A673 (cell line): Measurements from ENCODE around the gene MMP24OS. TPM values are rescaled to one million over a fixed set of nuclear protein-coding genes. Genes with fewer than 3 reads are reported as not detected.

Source experiments
- BruUV-seq: library from RNA; stranded (reverse); fragments of 400-500 nt; replicated peaks from 2 replicates; lab custom pipeline; 2021; lab: Mats Ljungman, UMichigan
- CTCF ChIA-PET: fragments of 300-600 bp; sonication (Branson Sonifier 250); formaldehyde crosslinking; loops from one replicate; lab custom pipeline; 2022; ENCODE audit warnings: antibody characterized with exemption; lab: Charles Lee
- POLR2A ChIA-PET: fragments of 300-600 bp; sonication (Branson Sonifier 250); formaldehyde crosslinking; loops from one replicate; lab custom pipeline; 2022; ENCODE audit warnings: antibody characterized with exemption; ENCODE audit not compliant: low non-redundant PET; lab: Charles Lee
- DNase-seq: peaks from one replicate; pipeline ENCODE4 v3.0.0-alpha.2; 2015; ENCODE audit warnings: low spot score
- H3K27ac ChIP-seq: fragments of 200-600 bp; sonication (generic); 2 replicates; pipeline ENCODE4 v1.5.1; 2016; ENCODE audit warnings: mixed run types, low read depth, mild to moderate bottlenecking, mixed read lengths, antibody characterized with exemption, low read length; ENCODE audit not compliant: poor library complexity, severe bottlenecking
- H3K27me3 ChIP-seq: fragments of 200-600 bp; sonication (generic); replicated peaks from 2 replicates; pipeline ENCODE4 v1.6.1; 2017; ENCODE audit warnings: mixed run types, low read depth, mild to moderate bottlenecking, mixed read lengths, antibody characterized with exemption, low read length; ENCODE audit not compliant: insufficient read depth, poor library complexity
- H3K36me3 ChIP-seq: fragments of 200-600 bp; sonication (generic); 2 replicates; pipeline ENCODE4 v1.6.1; 2016; ENCODE audit warnings: mixed run types, mild to moderate bottlenecking, mixed read lengths, antibody characterized with exemption, low read length; ENCODE audit not compliant: insufficient read depth, poor library complexity, severe bottlenecking
- H3K4me1 ChIP-seq: fragments of 200-600 bp; sonication (generic); 2 replicates; pipeline ENCODE4 v1.6.1; 2017; ENCODE audit warnings: mixed run types, mild to moderate bottlenecking, mixed read lengths, antibody characterized with exemption, low read length; ENCODE audit not compliant: insufficient read depth, poor library complexity, severe bottlenecking
- H3K4me3 ChIP-seq: fragments of 200-600 bp; sonication (generic); 2 replicates; pipeline ENCODE4 v1.5.1; 2016; ENCODE audit warnings: low read depth, mixed run types, mild to moderate bottlenecking, mixed read lengths, low read length; ENCODE audit not compliant: poor library complexity, severe bottlenecking
- H3K9me3 ChIP-seq: fragments of 200-600 bp; sonication (generic); 2 replicates; pipeline ENCODE4 v1.6.1; 2016; ENCODE audit warnings: mixed run types, low read depth, mild to moderate bottlenecking, mixed read lengths, antibody characterized with exemption, low read length; ENCODE audit not compliant: poor library complexity, severe bottlenecking
- CTCF ChIP-seq: fragments of 300-800, 200-600 bp; sonication (generic); conservative IDR thresholded peaks from 2 replicates; pipeline ENCODE4 v1.5.1; 2017; ENCODE audit warnings: low read depth, mild to moderate bottlenecking, antibody characterized with exemption, low read length, moderate library complexity, mixed read lengths
- EZH2 ChIP-seq: fragments of 200-600 bp; sonication (generic); IDR thresholded peaks from 2 replicates; pipeline ENCODE4 v1.6.1; 2017; ENCODE audit warnings: borderline replicate concordance, low read depth, mild to moderate bottlenecking, mixed read lengths, antibody characterized with exemption, low read length; ENCODE audit not compliant: poor library complexity, severe bottlenecking
- intact Hi-C: fragments of 100-400 bp; cut with micrococcal nuclease; formaldehyde crosslinking; loops from one replicate; pipeline ENCODE4 v1.10.0; 2022; ENCODE audit not compliant: unreplicated experiment
- total RNA-seq: library from RNA; stranded (reverse); gene quantifications from 2 replicates; pipeline ENCODE4 v1.2.3, GENCODE V29; 2021

The MMP24OS gene
- total RNA-seq, 1 experiment from 2014 or later: 26.2 TPM

DNA sequence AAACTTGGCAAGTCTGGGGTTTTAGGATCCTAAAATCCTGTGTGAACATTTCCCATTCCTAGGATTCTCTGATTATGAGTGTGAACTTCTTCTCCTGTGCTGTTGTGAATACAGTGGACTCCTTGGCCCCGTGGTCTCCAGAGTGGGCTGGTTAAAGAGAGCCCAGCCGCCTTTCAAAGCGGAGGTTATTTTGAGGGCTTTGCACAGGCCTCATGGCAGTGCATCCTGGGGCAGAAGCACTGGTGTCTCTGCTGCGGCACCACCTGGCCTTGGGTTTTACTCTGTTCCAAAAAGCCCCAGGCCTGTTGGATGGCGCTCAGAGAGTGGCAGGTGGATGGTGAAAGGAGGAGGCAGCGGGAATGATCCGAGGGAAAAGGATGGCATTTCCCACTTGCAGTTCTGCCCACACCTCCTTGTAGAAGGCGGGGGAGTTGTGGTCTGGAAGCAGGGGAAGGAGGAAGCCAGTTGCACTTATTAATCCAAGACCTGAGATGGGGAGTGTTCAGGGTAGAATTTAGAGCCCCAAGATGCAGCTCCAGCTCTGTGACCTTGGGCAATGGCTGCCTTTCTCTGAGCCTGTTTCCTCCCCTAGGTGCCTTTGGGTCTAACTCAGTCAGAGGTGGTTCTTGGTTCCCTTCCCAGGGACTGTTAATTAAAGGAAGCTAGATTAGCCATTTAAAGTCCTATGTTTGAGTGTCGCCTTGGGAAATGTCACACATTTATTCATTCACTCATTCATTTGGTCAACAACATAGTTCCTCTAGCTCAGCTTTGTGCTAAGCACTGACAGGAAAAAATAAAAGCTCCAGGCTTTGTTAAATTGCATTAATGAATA lies 29.1 kb downstream of the MMP24OS start:
- Histone ChIP-seq H3K9me3 (no peaks in the 10 kb centered on the region), H3K4me1 (no peaks in the 10 kb centered on the region), H3K27me3 (no peaks in the 10 kb centered on the region), H3K36me3 (no peaks in the 10 kb centered on the region), H3K27ac (no peak overlapping the region), H3K4me3 (no peak overlapping the region)
- no peak for DNase-seq
- TF ChIP-seq CTCF (no peak), EZH2 (no peak)
- CTCF ChIA-PET: no interaction called here
- POLR2A ChIA-PET: no interaction called here
- BruUV-seq: no TSS peak
- intact Hi-C loops: no loop called here

DNA sequence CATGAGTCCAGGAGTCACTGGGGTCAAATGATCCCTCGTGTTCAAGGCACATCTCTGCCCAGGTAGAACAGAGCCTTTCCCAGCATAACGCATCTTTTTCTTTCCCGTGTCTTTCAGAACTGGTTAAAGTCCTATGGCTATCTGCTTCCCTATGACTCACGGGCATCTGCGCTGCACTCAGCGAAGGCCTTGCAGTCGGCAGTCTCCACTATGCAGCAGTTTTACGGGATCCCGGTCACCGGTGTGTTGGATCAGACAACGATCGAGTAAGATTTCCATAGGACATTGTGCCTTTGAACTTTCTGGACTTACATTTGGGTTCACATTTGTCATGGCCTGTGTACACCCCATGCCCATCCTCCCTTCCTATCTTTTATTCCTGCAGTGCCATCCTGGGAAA lies 31.2 kb downstream of the MMP24OS start:
- Histone ChIP-seq H3K4me1 (no peaks in the 10 kb centered on the region), H3K27ac (no peak overlapping the region), H3K9me3 (no peaks in the 10 kb centered on the region), H3K36me3 (no peaks in the 10 kb centered on the region), H3K4me3 (no peak overlapping the region), H3K27me3 (no peaks in the 10 kb centered on the region)
- ChIA-PET CTCF (no interaction called here), POLR2A (no interaction called here)
- intact Hi-C loops: no loop called here
- TF ChIP-seq CTCF (no peak), EZH2 (no peak)
- DNase-seq: no peak
- BruUV-seq: no TSS peak

DNA sequence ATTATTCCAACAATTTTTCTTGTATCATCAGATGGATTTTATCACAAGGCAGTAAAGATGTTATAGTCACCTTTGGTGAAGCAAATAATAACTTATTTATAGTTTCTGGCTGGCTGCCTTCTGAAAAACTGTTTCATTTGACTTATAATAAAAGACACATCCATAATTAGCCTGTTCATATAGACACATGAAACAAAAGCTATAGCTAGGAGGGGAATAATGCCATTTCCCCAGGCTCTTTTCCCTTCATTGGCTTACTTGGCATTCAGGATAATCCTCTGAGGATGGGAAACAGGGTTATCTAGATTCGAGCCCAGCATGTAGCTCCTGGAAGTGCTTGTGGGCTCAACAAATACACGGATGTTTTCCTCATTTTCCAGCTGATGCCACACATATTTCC lies 33.9 kb downstream of the MMP24OS start:
- DNase-seq: no peak
- TF ChIP-seq CTCF: no peak
- TF ChIP-seq EZH2: no peak
- Histone ChIP-seq H3K4me1 (no peaks in the 10 kb centered on the region), H3K9me3 (no peaks in the 10 kb centered on the region), H3K4me3 (no peak overlapping the region), H3K27ac (no peak overlapping the region), H3K36me3 (no peaks in the 10 kb centered on the region), H3K27me3 (no peaks in the 10 kb centered on the region)
- intact Hi-C loops: no loop called here
- ChIA-PET POLR2A (no interaction called here), CTCF (no interaction called here)
- no TSS peak for BruUV-seq
